ENCODE results near the gene ZFPL1. TPM values are rescaled to one million over a fixed set of nuclear protein-coding genes. Genes with fewer than 3 reads are reported as not detected.

The ZFPL1 gene
- total and polyA plus RNA-seq, 9 of the 15 experiments (the other 6 are each of a cell fraction or from before 2014, with no cell fraction given), result 3.7 to 37.5 (median 22.7) TPM

GRCh38 chr11:65112546-65113360 is 28.7 kb downstream of the ZFPL1 start (continued):
- TF ChIP-seq ZNF253 (CRISPR knock-in tag; conservative IDR thresholded peaks at IDR 0.05), result no peak
- peak; percentile 94 for TF ChIP-seq RB1 (IDR thresholded peaks at IDR 0.05; ENCODE audit: low read depth)
- TF ChIP-seq ZBTB1 (CRISPR knock-in tag; IDR thresholded peaks at IDR 0.05; ENCODE audit: borderline replicate concordance, low read depth), result peak; percentile 68
- TF ChIP-seq HDAC1 (IDR thresholded peaks at IDR 0.05), result peak in 1 of 2 experiments; percentile 73; a peak in 2 of 4 replicates
- TF ChIP-seq HDAC8 (tag; IDR thresholded peaks at IDR 0.05), result no peak
- 0 out of 2 replicates have a peak, but pooled peaks have one; percentile 19 for TF ChIP-seq ZBTB9 (CRISPR knock-in tag; IDR thresholded peaks at IDR 0.05)
- no peak for TF ChIP-seq ZNF140 (CRISPR knock-in tag; IDR thresholded peaks at IDR 0.05)
- TF ChIP-seq SRSF7 (optimal IDR thresholded peaks at IDR 0.05; ENCODE audit: low read depth, low read length), result no peak
- TF ChIP-seq HINFP (tag; conservative IDR thresholded peaks at IDR 0.05; ENCODE audit: low read depth), result 0 out of 2 replicates have a peak, but pooled peaks have one; percentile 24
- no peak for TF ChIP-seq JUNB (CRISPR knock-in tag; conservative IDR thresholded peaks at IDR 0.05)
- TF ChIP-seq ZNF592 (IDR thresholded peaks at IDR 0.05), result peak; percentile 62; the same call in 1 of the 2 replicates
- no peak for TF ChIP-seq HLTF (IDR thresholded peaks at IDR 0.05)
- no peak for TF ChIP-seq TCF15 (CRISPR knock-in tag; IDR thresholded peaks at IDR 0.05)
- no peak for TF ChIP-seq ZNF77 (CRISPR knock-in tag; IDR thresholded peaks at IDR 0.05)
- TF ChIP-seq PPARD (CRISPR knock-in tag; IDR thresholded peaks at IDR 0.05), result no peak

All from K562 (cell line).